ENCODE results near the gene GPR55.
A peak's percentile ranks its signal among the peaks of the same experiment; 100 is the strongest.

GPR55 gene

DNA sequence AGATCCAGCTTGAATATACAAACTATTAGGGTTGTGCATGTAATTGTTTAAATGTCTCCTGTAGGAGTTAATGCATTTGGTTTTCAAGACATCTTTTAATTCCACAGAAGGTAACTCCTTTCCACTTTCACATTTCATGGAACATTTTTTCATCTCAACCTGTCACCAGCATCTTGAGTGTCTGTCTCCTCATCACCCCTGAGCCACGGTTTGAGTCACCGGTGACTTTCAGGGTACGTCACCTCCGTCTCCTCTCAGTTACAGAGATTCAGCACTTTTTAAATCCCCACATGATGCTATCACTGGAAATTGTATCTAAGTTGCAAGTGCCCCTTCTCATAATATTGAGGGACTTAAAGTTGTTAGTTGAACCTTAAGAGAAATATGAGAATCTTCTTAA is 25.3 kb downstream of the GPR55 start:
- DNase-seq, result no peak

DNA sequence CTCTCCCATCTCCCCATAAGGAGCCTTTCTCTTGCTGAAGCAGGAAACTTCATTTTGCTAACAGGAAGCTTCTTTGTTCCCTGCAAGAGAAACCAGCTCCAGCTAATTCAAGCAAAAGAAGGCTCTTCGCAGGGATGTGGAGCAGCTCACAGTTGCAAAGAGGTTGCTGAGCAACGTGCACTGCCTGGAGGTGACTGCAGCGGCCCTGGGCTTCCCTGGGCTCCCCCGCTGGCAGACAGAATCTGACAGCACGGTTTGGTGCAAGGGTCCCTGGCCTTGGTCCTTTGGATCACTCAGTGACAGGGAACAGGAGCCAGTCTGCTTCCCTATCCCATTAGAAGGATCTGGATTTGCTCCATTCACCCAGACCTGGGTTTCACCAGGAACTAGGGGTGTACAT is 25.8 kb downstream of the GPR55 start:
- DNase-seq, result no peak

DNA sequence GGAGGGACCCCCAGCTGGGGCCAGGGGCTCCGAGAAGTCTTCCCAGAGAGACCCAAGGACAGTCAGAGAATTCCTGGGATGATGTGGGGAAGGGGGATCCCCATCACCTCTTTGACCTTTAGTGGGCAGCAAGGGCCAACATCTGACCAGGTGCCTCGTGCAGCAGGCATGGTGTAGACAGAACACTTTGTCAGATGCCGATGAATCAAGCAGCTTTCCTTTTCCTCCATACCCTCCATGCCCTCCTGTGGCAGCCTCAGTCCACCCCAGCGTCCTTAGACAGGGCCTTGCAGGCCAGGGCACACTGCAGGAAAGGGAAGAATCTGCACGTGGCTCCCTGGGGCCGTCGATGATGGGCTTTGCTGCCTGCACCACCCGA is 26.3 kb downstream of the GPR55 start:
- DNase-seq, result no peak

DNA sequence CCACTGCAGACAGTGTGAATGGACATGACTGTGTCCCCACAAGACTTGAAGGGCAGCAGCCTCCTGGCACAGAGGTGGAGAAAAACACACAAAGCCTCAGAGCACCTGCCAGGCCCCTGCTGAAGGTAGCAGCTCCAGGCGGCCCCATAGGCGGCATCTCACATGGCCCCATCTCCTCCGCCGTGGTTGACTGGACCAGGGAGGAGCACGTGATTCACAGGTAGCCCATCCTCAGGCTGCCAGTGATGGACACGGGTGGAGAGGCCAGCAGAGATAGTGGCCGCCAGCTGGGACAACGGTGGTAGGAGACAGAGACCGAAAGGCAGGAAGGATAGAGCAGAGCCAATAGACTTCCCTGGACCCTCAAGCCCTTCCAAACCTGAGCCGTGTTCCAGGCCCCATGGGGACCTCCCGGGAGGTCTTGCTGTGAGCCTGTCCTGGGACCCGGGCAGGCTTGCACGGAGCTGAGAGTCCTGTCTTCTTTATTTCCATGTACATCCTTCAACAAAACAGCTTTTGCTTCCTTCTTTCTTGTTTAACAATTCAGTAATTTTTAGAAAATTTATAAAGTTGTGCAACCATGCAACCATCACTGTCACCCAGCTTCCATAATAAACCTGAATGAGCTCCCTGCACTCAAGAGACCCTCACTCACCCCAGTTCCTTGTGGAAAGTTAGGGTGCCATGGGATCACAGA is 26.9 kb downstream of the GPR55 start:
- DNase-seq, result no peak

DNA sequence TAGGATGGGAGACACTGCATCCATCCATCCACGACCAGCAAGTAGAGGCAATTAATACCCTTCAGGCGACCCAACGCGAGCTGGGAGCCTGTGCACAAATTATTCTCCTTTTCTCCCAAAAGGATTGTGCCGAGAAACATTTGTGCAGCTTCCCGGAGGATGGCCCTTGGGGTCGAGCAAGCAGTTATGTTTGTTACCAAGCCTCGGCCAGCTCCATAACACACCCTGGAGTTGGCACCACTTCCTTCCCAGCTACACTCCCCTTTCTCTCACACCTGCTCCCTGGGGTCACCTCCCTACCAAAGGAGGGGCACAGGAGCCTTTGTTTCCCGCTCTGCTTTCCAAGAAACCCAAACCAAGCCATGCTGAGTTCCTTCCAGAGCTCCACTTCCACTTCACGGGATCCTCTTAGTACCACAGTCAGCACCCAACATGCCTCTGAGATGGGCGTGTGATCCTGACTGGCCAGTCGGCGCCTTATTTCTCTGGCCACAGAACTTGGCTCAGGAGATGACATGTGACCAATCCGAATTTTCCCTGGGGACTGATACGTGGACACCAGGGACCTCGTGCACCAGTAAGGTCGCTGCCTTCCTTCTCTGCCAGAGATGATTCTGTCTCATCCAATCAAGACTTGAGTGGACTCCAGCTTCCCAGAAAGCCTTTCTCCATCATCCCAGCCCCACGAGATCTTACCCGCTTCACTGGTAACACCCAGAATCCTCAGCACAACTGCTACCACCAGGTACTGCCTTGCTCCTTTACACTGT is 28.5 kb downstream of the GPR55 start:
- no peak for DNase-seq

DNA sequence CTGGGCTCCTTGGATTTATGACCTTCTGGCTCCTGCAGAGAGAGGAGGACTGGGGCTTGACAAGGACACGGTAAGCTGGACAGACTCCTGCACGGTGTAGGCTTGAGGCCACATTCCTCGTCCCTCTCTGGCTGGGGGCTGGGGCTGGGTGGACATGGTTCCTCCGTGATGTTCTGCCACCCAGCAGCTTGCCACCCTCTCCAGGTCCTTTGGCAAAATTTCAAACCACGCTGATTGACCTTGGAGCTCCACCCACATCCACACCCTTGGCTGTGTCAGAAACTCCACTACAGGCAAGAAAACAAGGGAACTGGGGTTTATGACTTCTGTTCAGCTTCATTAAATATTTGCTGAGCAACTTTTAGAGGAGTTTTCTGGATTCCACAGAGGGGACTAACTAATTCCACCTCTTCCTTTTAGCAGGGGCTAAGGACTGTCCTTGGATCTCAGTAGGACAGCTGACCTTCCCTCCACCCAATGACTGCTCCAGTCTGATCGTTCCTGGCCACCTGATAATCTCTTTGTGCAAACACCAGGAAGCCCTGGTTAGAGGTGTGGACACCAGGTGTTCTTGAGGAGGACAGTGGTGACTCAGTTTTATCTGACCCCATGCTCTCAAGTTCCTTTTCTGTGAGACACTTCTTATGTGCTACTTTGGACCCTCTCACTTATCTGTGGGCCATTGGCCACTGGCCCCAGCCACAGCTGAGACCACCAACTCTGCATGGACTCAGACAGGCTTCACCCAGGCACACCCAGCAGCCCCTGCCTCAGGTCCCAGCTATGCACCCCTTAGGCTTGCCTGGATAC is 29.3 kb downstream of the GPR55 start:
- DNase-seq, result peak; percentile 71

DNA sequence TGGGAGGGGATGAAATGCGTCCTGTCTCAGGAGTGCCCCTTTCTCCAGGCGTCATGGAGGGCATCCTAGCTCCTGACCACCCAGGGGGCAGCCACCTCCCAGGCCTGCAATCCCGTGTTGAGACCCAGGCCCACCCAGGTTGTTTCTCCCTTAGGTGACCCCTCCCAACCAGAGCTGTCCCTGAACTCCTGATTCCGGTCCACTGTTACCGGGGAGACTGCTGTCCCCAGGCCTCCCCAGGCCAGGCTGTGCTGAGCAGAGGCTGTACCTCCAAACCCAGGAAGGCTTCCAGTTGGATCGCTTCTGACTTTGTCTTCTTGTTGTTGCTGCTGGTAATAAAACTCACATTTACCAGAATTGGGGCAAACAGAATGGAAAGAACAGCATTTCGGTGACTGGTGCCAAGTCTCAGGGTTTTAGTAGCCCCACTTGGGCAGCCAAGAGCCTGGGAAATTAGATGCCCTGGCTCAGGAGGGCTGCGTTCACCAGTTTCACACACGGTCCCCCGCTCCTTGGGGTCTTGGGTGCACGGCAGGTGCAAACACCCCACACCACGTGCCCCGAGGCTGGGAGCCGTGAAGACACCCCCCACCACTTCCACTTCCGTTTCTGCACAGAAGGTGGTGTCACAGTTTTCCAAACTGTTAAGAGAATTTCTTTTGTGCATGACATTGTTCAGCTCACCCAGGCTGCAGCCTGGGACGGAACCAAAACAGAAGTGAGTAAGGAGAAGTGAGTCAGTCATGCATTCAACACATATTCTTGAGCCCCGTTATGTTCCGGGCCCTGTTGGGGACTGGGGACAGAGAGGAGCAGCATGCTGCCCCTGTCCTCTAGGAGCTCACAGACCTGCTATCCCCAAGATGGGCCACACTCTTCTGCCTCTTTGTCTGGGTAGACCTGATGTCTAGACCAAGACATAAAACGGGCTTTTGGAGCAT is 30.9 kb downstream of the GPR55 start:
- no peak for DNase-seq

DNA sequence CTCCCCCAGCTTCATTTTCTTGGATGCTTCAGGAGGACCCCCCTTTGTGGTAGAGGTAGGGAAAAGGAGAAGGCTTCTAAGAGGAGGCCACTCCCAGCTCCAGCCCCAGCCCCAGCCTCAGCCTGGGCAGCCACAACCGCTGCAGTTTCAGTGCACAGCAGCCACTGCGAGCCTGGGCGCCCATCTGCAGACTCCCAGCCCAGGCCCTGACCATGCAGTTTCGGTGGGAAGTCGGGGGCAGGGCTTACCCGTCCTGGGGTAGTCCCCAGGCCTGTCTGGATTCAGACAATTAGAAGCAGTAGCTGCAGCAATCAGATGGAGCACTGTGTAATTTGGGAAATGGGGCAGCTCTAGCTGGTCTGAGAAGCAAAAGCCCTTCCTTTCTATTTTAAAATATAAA is 31.7 kb downstream of the GPR55 start:
- DNase-seq, result no peak

DNA sequence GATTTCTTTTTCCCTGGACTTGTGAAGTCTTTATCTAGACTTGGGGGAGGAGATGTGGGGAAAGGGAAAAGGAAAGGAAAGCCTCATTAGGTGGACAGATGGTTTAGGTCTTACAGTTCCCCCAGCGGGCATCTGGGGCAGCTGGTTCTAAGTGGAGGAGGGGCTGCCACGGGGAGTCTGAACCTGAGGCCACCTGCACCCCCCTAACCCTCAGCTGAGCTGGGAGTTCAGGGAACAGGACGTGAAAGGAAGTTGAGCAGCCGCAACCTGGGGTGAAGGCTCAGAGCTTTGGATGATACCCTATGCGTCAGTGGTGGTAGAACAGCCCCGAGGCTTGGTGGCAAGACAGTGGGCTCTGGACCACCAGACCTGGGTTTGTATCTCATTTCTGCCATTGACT is 33.5 kb downstream of the GPR55 start:
- no peak for DNase-seq

DNA sequence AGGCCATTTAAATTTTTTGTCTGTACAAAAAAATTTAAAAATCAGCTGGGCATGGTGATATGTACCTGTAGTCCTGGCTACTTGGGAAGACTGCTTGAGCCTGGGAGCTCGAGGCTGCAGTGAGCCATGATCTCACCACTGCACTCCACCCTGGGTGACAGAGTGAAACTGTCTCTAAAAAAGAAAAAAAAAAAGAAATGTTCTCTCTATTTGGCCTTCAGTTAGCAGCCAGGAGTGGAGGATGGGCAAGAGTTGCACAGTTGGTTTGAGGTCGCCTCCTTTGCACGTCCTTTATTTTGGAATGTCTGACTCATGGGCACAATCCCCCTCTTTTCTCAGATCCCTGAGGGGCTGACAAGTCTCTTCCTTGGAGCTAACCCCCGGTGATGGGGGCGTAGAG is 34.0 kb downstream of the GPR55 start:
- no peak for DNase-seq

DNA sequence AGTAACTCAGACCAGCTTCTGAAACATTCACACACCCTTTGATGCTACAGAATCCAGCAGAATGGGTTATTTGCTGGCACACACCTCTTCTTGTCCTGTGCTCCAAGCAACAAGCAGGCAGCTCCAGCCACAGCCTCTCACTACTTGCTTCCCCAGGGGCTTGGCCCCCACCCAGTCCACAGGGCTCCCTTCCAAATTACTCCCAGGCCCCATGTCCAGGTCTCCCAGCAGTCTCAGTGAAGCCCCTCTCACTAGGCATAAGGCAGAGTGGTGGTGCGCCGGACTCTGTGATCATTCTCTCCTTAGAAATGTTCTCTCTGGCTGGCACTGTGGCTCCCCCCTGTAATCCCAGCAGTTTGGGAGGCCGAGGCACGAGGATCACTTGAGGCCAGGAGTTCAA is 34.4 kb downstream of the GPR55 start:
- DNase-seq, result no peak

DNA sequence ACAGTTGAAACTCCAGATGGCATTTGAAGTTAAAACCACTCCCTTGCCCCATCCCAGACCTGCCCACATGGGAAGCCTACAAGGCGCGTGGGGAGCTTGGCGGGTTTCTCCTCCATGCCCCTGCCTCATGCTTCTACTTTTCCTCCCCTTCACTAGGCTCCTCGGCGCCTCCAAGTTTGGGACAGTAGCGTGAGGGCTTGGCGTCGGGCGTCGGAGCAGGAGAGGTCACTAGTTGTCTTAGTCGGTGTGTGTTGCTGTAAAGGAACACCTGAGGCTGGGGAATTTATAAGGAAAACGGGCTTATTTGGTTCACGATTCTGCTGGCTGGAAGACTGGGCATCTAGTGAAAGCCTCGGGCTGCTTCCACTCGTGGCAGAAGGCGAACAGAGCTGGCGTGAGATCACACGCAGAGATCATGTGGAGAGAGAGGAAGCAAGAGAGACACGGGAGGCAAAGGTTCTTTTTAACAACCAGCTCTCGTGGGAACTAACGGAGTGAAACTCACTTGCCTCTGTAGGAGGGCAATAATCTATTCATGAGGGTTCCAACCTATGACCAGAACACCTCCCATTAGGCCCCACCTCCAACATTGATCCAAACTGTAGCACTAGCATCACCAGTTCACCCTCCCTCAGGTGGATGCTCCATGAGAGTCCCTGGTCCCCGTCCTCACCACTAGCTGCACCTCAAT is 35.0 kb downstream of the GPR55 start:
- DNase-seq, result no peak

DNA sequence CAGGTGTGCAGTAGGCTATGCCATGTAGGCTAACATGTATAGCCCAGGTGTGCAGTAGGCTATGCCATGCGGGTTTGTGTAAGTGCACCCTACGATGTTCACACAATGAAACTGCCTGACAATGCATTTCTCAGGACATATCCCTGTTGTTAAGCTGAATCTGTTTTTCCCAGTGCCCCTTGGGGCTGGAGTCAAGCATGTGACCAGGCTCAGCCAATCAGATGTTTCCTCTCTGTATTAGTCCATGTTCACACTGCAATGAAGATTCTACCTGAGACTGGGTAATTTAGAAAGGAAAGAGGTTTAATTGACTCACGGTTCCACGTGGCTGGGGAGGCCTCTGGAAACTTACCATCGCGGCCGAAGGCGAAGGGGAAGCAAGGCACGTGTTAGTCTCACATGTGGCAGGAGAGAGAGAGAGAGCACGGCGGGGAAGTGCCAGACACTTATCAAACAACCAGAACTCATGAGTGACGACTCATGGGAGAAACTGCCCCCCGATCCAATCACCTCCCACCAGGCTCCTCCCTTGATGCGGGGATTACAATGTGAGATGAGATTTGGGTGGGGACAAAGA is 36.1 kb downstream of the GPR55 start:
- DNase-seq, result no peak

DNA sequence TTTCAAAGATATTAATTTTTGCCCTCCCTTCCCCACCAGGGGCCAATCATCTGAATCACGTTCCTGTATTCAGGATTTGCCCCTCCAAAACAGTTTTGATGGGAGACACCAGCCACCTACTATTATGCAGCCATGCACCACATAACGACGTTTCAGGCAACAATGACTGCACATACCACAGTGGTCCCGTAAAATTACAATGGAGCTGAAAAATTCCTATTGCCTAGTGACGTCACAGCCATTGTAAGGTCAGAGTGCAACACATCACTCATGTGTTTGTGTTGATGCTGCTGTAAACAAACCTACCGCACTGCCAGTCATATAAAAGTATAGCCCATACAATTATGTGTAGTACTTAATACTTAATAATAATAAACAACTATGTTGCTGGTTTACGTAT is 37.7 kb downstream of the GPR55 start:
- DNase-seq, result no peak

DNA sequence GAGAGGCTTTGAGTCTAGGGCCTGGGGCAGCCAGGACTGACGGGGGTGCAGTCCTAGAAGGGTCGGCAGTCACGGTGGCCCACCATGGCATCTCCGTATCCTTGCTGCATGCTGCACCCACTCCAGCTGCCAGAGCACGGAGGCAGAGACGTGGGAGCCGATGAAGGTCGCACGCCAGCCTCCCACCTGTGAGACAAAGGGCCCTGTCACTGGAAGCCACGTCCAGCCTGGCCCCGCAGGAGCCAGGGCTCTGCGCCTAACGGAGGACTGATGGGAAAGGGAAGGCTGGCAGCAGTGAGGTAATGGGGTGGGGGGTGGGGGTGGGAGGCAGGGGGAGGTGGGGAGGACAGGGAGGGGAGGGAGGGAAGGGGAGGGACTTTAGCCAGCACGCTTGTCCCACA is 38.4 kb downstream of the GPR55 start:
- no peak for DNase-seq

DNA sequence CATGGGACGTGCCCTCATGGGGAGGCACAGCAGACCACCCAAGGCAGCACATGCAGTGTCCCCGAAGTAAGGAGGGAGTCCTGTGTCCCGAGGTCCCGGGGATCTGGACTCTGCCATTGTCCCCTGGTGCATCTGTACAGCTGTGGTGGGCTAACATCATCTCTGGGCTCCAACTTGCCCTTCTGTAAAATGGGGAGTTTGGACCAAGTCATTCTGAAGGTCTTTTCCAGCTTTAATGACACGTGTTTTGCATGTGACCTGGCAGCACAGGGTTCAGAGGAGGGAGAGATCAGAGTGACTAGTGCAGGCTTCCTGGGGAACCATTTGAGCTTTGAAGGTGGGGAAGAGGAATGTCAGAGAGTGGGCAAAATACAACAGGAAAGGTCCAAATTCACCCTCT is 38.8 kb downstream of the GPR55 start:
- DNase-seq, result no peak

DNA sequence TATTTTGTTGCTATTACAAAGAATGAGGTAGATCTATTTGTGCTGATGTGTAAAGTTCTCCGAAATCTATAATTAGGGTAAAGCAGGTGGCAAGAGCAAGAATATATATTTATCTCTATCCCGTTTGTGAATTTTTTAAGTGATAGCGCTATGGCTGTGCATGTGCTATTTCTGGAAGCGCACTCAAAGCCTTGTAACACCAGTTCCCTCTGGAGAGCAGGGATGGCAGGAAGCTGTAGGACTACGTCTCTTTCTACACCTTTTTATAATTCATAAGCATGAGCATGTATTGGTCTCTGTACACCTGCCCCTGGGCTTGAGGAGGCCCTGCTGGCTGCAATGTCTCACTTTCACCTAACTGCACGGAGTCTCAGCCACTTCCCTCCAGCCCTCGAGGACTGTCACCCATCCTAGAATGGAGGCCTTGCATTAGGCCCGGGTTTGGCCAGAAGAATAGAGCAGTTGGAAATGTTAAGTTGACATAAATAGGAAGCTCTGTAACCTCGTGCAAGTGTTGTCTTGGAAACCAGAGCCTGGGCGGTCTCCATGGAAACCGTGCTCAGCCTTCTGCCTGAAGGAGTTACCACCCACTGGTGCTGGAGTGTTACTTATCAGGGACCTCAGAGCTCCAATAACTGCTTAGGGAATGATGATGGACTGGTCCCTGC is 39.4 kb downstream of the GPR55 start:
- peak; percentile 56 for DNase-seq

DNA sequence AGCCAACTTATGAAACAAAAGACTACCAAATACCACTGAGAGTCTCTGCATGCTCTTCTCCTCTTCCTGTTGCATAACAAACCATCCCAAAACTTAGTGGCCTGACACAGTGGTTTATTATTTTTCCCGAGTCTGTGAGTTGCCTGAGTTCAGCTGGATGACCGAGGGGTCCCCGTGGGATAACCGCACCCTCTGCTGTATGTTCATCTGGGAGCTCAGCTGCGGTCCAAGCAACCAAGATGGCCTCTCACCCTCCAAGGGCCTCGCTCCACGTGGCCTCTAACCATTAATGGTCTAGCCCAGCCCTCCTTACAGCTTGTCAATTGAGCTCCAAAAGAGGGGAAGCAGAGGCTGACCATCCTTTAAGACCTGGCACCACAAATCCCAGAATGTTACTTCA is 43.2 kb downstream of the GPR55 start:
- DNase-seq, result no peak

DNA sequence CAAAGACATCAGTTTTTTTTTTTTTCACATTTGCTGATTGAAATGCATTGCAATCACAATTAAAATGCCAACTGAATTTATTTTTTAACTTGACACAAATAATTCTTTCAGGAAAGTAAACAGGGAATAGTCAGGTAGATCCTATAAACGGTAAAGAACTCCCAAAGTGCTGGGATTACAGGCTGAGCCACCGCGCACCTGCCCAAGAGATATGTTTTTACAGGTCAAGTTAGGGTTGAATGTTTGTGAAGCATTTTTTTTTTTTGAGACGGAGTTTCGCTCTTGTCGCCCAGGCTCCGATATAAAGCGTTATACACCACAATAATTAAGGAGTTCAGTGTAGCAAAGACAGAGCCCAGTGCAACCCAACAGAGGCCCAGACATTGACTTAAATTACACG is 45.2 kb downstream of the GPR55 start:
- DNase-seq, result no peak

DNA sequence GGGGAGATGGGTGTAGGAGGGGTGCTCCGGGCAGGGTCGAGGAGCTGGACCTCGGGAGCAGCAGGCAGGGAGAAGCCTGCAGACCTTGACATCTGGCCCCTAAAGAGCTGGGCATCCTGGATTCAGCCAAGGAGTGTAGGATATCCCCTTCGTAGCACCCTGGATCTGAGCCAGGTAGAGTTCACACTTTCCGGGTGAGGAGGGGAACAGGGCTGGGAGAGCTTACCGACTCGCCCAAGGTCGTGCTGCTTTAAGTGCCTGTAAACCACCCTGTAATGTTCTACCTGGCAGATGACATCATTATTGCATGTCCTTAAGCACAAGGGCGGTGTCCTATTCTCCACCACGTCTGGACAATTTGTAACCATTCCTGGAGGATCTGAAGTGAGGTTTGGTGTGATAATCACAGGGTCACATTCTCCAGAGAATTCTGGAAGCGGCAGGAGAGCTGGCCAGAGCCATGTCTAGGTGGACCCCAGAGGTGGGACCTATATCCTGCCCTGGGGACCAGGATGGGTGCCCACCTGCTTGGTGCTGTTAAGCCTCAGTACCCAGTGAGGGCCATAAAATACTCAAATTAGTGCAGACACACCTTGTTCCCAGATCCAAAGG is 45.7 kb downstream of the GPR55 start:
- DNase-seq, result no peak

Measured in DMS53 (cell line).